ENCODE measurements around the gene SELENOW. TPM values are rescaled to one million over a fixed set of nuclear protein-coding genes. Genes with fewer than 3 reads are reported as not detected.

The SELENOW gene
- total and polyA plus RNA-seq, 8 donors: 161 to 596 (median 225) TPM

DNA sequence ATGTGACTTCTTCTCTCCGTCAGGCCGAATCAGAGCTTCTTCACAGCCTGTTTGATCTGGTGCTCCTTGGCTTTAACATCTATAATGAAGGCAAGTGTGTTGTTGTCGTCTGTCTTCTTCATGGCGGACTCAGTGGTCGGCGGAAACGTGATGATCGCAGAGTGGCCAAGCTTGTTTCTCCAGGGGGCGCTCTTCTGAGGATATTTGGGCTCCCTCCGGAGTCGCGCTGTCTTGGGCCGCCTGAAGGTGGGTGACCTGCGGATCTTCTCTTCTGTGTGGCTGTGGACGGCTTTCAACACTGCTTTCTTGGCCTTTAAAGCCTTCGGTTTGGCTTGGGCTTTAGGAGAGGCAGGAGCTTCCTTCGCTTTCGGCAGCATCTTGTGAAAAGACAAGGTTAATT lies 16.0 kb downstream of the SELENOW start:
- no peaks in the 10 kb centered on the region for H3K9me3 ChIP-seq
- DNase-seq (no peak), ATAC-seq (no peak)
- TF ChIP-seq, protein P1, sequence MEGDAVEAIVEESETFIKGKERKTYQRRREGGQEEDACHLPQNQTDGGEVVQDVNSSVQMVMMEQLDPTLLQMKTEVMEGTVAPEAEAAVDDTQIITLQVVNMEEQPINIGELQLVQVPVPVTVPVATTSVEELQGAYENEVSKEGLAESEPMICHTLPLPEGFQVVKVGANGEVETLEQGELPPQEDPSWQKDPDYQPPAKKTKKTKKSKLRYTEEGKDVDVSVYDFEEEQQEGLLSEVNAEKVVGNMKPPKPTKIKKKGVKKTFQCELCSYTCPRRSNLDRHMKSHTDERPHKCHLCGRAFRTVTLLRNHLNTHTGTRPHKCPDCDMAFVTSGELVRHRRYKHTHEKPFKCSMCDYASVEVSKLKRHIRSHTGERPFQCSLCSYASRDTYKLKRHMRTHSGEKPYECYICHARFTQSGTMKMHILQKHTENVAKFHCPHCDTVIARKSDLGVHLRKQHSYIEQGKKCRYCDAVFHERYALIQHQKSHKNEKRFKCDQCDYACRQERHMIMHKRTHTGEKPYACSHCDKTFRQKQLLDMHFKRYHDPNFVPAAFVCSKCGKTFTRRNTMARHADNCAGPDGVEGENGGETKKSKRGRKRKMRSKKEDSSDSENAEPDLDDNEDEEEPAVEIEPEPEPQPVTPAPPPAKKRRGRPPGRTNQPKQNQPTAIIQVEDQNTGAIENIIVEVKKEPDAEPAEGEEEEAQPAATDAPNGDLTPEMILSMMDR (IDR thresholded peaks at IDR 0.05): no peak
- H3K4me1 ChIP-seq: no peaks in the 10 kb centered on the region
- H3K4me3 ChIP-seq: no peak overlapping the region
- no peaks in the 10 kb centered on the region for H3K36me3 ChIP-seq
- intact Hi-C loops (cut with DNase I): no loop called here
- no peak overlapping the region for H3K27ac ChIP-seq
- no peaks in the 10 kb centered on the region for H3K27me3 ChIP-seq

- intact Hi-C loops (cut with DNase I): no loop called here
- H3K27me3 ChIP-seq: no peaks in the 10 kb centered on the region
- no peak for ATAC-seq
- no peaks in the 10 kb centered on the region for H3K4me1 ChIP-seq
- no peak for DNase-seq
- no peak overlapping the region for H3K4me3 ChIP-seq
- H3K27ac ChIP-seq: no peak overlapping the region
- H3K9me3 ChIP-seq: peaks cover 0 to 5% of the 10 kb centered on the region in 2 donors
- TF ChIP-seq, protein P1 (IDR thresholded peaks at IDR 0.05): no peak
- no peaks in the 10 kb centered on the region for H3K36me3 ChIP-seq
Observed at GRCh38 chr19:47796785-47797184, 18.3 kb downstream of the SELENOW start.

DNA sequence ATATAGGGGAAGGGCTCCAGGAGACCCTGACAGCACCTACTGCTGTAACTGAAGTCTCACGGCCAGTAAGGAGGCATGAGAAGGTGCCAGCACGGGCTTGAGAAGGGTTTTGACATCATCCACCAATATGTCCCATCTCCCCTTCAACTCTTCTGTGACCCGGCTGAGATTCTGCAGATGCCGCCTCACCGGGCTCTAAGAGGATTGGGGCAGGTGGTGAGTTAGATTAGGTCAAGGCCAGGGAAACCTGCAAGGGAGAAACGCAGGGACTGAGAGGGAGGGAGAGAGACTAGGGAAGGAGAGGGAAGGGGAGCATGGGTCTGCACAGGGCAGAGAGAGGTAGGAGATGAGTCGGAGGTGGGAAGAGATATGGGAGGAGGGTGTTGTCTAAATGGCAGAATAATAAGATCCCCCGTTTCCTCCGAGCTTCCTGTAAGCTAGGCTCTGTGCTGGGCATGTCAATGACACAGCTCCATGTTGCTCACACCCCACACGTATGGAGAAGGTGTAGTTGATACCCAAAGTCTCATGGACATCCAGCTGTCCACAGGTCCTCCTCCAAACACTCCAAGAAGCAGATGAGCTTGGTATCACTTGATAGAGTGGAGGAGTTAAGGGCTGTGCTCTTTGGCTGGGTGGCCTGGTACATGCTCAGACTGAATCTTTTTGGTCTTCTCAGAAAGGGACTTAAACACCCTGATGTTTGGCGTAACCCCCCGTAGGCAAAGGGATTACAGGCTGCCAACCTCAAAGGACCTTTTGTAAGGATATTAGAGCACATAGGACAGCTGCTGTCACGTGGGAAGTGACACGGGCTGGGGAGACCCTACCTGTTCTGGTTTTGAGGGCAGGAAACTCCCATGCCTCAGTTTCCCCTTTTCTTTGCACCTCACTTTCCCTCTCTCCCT lies 19.7 kb downstream of the SELENOW start:
- no peaks in the 10 kb centered on the region for H3K36me3 ChIP-seq
- no peaks in the 10 kb centered on the region for H3K4me1 ChIP-seq
- TF ChIP-seq, protein P1 (IDR thresholded peaks at IDR 0.05): no peak
- DNase-seq (no peak), ATAC-seq (no peak)
- peaks cover 0 to 5% of the 10 kb centered on the region in 2 donors for H3K9me3 ChIP-seq
- no peak overlapping the region for H3K27ac ChIP-seq
- H3K4me3 ChIP-seq: no peak overlapping the region
- intact Hi-C loops (cut with DNase I): no loop called here
- H3K27me3 ChIP-seq: no peaks in the 10 kb centered on the region

DNA sequence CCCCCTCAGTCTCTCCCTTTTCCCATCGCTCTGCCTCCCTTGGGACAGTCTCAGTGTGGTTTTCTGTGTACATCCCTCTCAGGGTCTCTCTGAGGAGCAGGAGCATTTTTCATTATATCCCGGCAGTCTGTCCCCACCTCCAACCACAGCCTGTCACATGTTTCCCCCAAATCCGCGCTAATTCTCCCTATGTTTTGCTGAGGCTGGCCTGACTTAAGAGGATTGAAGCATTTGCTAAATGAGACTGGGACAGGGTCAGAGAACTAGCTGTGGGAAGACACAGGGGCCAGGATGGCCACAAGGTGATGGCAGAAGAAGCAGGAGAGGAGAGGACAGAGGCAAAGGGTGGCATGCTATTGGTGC lies 20.4 kb downstream of the SELENOW start:
- TF ChIP-seq, protein P1 (IDR thresholded peaks at IDR 0.05): no peak
- Histone ChIP-seq H3K4me1 (no peaks in the 10 kb centered on the region), H3K27me3 (no peaks in the 10 kb centered on the region), H3K4me3 (no peak overlapping the region), H3K9me3 (peaks cover 0 to 5% of the 10 kb centered on the region in 2 donors), H3K27ac (no peak overlapping the region), H3K36me3 (no peaks in the 10 kb centered on the region)
- ATAC-seq: no peak
- intact Hi-C loops (cut with DNase I): no loop called here
- no peak for DNase-seq

DNA sequence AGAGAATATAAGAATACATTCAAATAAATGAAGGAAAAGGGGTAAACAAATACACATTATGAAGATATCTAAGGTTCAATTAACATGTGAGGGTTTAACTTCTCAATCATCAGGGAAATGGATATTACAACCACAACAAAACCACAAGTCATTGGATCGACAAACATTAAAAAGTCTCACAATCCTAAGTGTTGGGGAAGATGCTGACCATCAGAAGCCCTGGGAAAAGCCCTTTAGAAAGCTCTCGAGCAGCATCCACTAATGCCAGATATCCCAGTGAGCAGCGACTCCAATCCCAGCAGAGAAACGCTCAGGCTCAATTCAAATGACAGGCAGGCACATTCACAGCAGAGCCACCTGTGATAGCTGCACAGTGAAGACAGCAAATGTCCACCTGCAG lies 22.8 kb downstream of the SELENOW start:
- Histone ChIP-seq H3K4me1 (no peaks in the 10 kb centered on the region), H3K36me3 (no peaks in the 10 kb centered on the region), H3K27ac (no peak overlapping the region), H3K27me3 (peaks cover 0 to 9% of the 10 kb centered on the region in 2 donors), H3K4me3 (no peak overlapping the region), H3K9me3 (peaks cover 0 to 5% of the 10 kb centered on the region in 2 donors)
- TF ChIP-seq, protein P1 (IDR thresholded peaks at IDR 0.05): no peak
- intact Hi-C loops (cut with DNase I): no loop called here
- DNase-seq (no peak), ATAC-seq (no peak)
